Transverse colon (tissue), 4 donors: Measurements from ENCODE around the gene GLE1. TPM values are rescaled to one million over a fixed set of nuclear protein-coding genes. Genes with fewer than 3 reads are reported as not detected.

Source experiments
- DNase-seq: peaks from one replicate; pipeline ENCODE4 v3.0.0-alpha.2; 2019
- H3K27ac ChIP-seq, 4 donors: fragments of 200-600 bp; sonication (generic); 2 replicates each; pipeline ENCODE4 v1.5.1; 2016 to 2018; ENCODE audit warnings: inconsistent platforms in 4 of 4
- H3K27me3 ChIP-seq: fragments of 200-600 bp; sonication (generic); 2 replicates; pipeline ENCODE4 v1.5.1; 2017; ENCODE audit warnings: inconsistent platforms
- H3K36me3 ChIP-seq, 4 donors: fragments of 200-600 bp; sonication (generic); 2 replicates each; pipeline ENCODE4 v1.5.1; 2017 to 2019; ENCODE audit warnings: inconsistent platforms in 4 of 4
- H3K4me1 ChIP-seq, 4 donors: fragments of 200-600 bp; sonication (generic); 2 replicates each; pipeline ENCODE4 v1.5.1; 2017 to 2020; ENCODE audit warnings: inconsistent platforms in 4 of 4
- H3K4me3 ChIP-seq, 4 donors: fragments of 200-600 bp; sonication (generic); 1 replicate in 1 of 4; 2 replicates in 3 of 4; pipeline versions ENCODE4 v1.5.1 to v1.6.1; 2017 to 2019; ENCODE audit warnings: inconsistent platforms in 4 of 4
- H3K9me3 ChIP-seq, 2 donors: fragments of 200-600 bp; sonication (generic); 2 replicates each; pipeline ENCODE4 v1.5.1; 2017 to 2019; ENCODE audit warnings: inconsistent platforms in 2 of 2
- CTCF ChIP-seq, 5 experiments: fragments of 200-600 bp in 3 of 5; fragments of 450-650 bp in 2 of 5; sonication (generic) in 3 of 5; IDR thresholded peaks; 1 replicate in 2 of 5; 2 replicates in 3 of 5; pipeline ENCODE4 v1.5.1; 2016 to 2017; ENCODE audit warnings: antibody characterized with exemption in 5 of 5, inconsistent platforms in 3 of 5, mild to moderate bottlenecking in 2 of 5, moderate library complexity in 1 of 5
- EP300 ChIP-seq: sonication (generic); formaldehyde crosslinking; IDR thresholded peaks from one replicate; pipeline ENCODE4 v1.6.1; 2017; ENCODE audit warnings: antibody characterized with exemption, low read depth
- POLR2A ChIP-seq: fragments of 450-650 bp; IDR thresholded peaks from one replicate; pipeline ENCODE4 v1.6.1; 2016; ENCODE audit warnings: antibody characterized with exemption, mild to moderate bottlenecking, moderate library complexity
- POLR2AphosphoS5 ChIP-seq, 3 donors: sonication (generic); formaldehyde crosslinking; IDR thresholded peaks; one replicate each; pipeline ENCODE4 v1.6.1; 2016; ENCODE audit warnings: antibody characterized with exemption in 3 of 3
- WGBS, 2 donors: methylation state at CpG; one replicate each; pipeline ENCODE4 v1.1.5; 2018; ENCODE audit warnings: low coverage in 1 of 2; 5-methylcytosine and 5-hydroxymethylcytosine counted together
- in situ Hi-C, 4 donors: fragments of 200-750 bp; cut with MboI; loops; one replicate each; pipeline versions ENCODE4 v1.15.0 to v1.15.1; 2017; ENCODE audit warnings: low sequenced_read_pairs in 3 of 4, low pct_ligation_motif_present in 1 of 4, low pct_unique_long_range_greater_than_20kb in 1 of 4
- intact Hi-C: fragments of 100-400 bp; cut with DNase I; formaldehyde crosslinking; loops from one replicate; pipeline ENCODE4 v1.15.1; 2023; ENCODE audit warnings: low total_unique reads
- total RNA-seq, 4 donors: library from RNA; depleted of rRNA; stranded (reverse); fragments of >200 nt; gene quantifications; one replicate each; pipeline ENCODE4 v1.1.0, GENCODE V29; 2016

The GLE1 gene
- total RNA-seq, 4 donors from 2014 or later = 24.3 to 120 (median 58.7) TPM

- H3K9me3 ChIP-seq = no peaks in the 10 kb centered on the region
- H3K4me1 ChIP-seq = peaks cover 0 to 21% (median 10%) of the 10 kb centered on the region in 4 donors
- WGBS, 2 donors = 37 to 54% methylated on average over 4 of the region's 4 CpGs
- in situ Hi-C loops (no loop called here), intact Hi-C loops (no loop called here)
- peaks cover 0 to 63% (median 28%) of the 10 kb centered on the region in 4 donors for H3K36me3 ChIP-seq
- peak overlapping the region; percentile 29 to 71 (median 56) for H3K27ac ChIP-seq
- DNase-seq = peak; percentile 49
- no peaks in the 10 kb centered on the region for H3K27me3 ChIP-seq
- H3K4me3 ChIP-seq = no peak overlapping the region
- TF ChIP-seq POLR2A (no peak), EP300 (no peak), CTCF (IDR thresholded peaks at IDR 0.05) (no peak), POLR2AphosphoS5 (IDR thresholded peaks at IDR 0.05) (peak in 1 of 3 donors; percentile 13)
Observed at GRCh38 chr9:128575469-128575868, 71.0 kb downstream of the GLE1 start.

- Histone ChIP-seq H3K27me3 (no peaks in the 10 kb centered on the region), H3K4me3 (no peak overlapping the region), H3K4me1 (peaks cover 0 to 21% (median 10%) of the 10 kb centered on the region in 4 donors), H3K36me3 (peaks cover 0 to 64% (median 28%) of the 10 kb centered on the region in 4 donors), H3K9me3 (no peaks in the 10 kb centered on the region), H3K27ac (peak overlapping the region; percentile 15 to 71 (median 50))
- no peak for DNase-seq
- in situ Hi-C loops = no loop called here
- intact Hi-C loops = no loop called here
- 83% methylated on average over 2 of the region's 2 CpGs for WGBS, 2 donors
- TF ChIP-seq EP300 (no peak), CTCF (IDR thresholded peaks at IDR 0.05) (no peak), POLR2A (no peak), POLR2AphosphoS5 (IDR thresholded peaks at IDR 0.05) (no peak)
Observed at GRCh38 chr9:128575916-128576315, 71.4 kb downstream of the GLE1 start.

- H3K27ac ChIP-seq = no peak overlapping the region
- no peak overlapping the region for H3K4me3 ChIP-seq
- peaks cover 0 to 69% (median 33%) of the 10 kb centered on the region in 4 donors for H3K36me3 ChIP-seq
- intact Hi-C loops = no loop called here
- H3K27me3 ChIP-seq = no peaks in the 10 kb centered on the region
- no peak for DNase-seq
- H3K4me1 ChIP-seq = peaks cover 0 to 21% (median 10%) of the 10 kb centered on the region in 4 donors
- in situ Hi-C loops = no loop called here
- no peaks in the 10 kb centered on the region for H3K9me3 ChIP-seq
- TF ChIP-seq POLR2A = no peak
- TF ChIP-seq POLR2AphosphoS5 (IDR thresholded peaks at IDR 0.05) = no peak
- TF ChIP-seq CTCF (IDR thresholded peaks at IDR 0.05) = no peak
- TF ChIP-seq EP300 = no peak
- WGBS, 2 donors = 92 to 94% methylated on average over 6 to 8 of the region's 8 CpGs
Observed at GRCh38 chr9:128577206-128577605, 72.7 kb downstream of the GLE1 start.

- Histone ChIP-seq H3K4me3 (no peak overlapping the region), H3K36me3 (peaks cover 0 to 89% (median 44%) of the 10 kb centered on the region in 4 donors), H3K9me3 (no peaks in the 10 kb centered on the region), H3K27ac (no peak overlapping the region), H3K27me3 (no peaks in the 10 kb centered on the region), H3K4me1 (peaks cover 0 to 21% (median 10%) of the 10 kb centered on the region in 4 donors)
- WGBS, 2 donors = 44 to 86% methylated on average over 1 of the region's 1 CpG
- no peak for DNase-seq
- no peak for TF ChIP-seq POLR2AphosphoS5 (IDR thresholded peaks at IDR 0.05)
- no peak for TF ChIP-seq POLR2A
- TF ChIP-seq CTCF (IDR thresholded peaks at IDR 0.05) = no peak
- no peak for TF ChIP-seq EP300
- in situ Hi-C loops (no loop called here), intact Hi-C loops (no loop called here)
Observed at GRCh38 chr9:128579194-128579593, 74.7 kb downstream of the GLE1 start.
